ENCODE measurements around the gene SPHK2.

SPHK2 gene

GRCh38 chr19:48603449-48603848, 15.9 kb upstream of the SPHK2 start:
- no peak for DNase-seq (ENCODE audit: low read depth in 1 of 2, low spot score in 1 of 2)

GRCh38 chr19:48603850-48604249, 15.5 kb upstream of the SPHK2 start:
- DNase-seq (ENCODE audit: low read depth in 1 of 2, low spot score in 1 of 2): no peak

GRCh38 chr19:48606463-48607358, 12.6 kb upstream of the SPHK2 start, which contains the start of gene SPACA4:
TSS of gene SPACA4 (plus strand) at chr19:48606742. CDS start at chr19:48606979, 237 bp downstream.
- DNase-seq (ENCODE audit: low read depth in 1 of 2, low spot score in 1 of 2): no peak

- DNase-seq (ENCODE audit: low read depth in 1 of 2, low spot score in 1 of 2): no peak
Measured at GRCh38 chr19:48607359-48607755, 11.9 kb upstream of the SPHK2 start.

GRCh38 chr19:48608798-48609263, 10.5 kb upstream of the SPHK2 start:
- peak; percentile 26 to 32 for DNase-seq (ENCODE audit: low read depth in 1 of 2, low spot score in 1 of 2)

GRCh38 chr19:48609571-48610108, 9.7 kb upstream of the SPHK2 start:
- no peak for DNase-seq (ENCODE audit: low read depth in 1 of 2, low spot score in 1 of 2)

- DNase-seq (ENCODE audit: low read depth in 1 of 2, low spot score in 1 of 2): no peak
Measured at GRCh38 chr19:48611872-48612271, 7.4 kb upstream of the SPHK2 start.

GRCh38 chr19:48613024-48613851, 6.1 kb upstream of the SPHK2 start:
- DNase-seq (ENCODE audit: low read depth in 1 of 2, low spot score in 1 of 2): no peak

- DNase-seq (ENCODE audit: low read depth in 1 of 2, low spot score in 1 of 2): no peak
Measured at GRCh38 chr19:48613852-48614435, 5.4 kb upstream of the SPHK2 start.

- no peak for DNase-seq (ENCODE audit: low read depth in 1 of 2, low spot score in 1 of 2)
Measured at GRCh38 chr19:48614436-48615230, 4.7 kb upstream of the SPHK2 start, which contains the start of gene FAM83E. TSS of gene FAM83E (minus strand) at chr19:48615076. CDS start at chr19:48613372, 1,704 bp downstream.

GRCh38 chr19:48615231-48616040, 3.9 kb upstream of the SPHK2 start:
- DNase-seq (ENCODE audit: low read depth in 1 of 2, low spot score in 1 of 2): no peak

- no peak for DNase-seq (ENCODE audit: low read depth in 1 of 2, low spot score in 1 of 2)
Measured at GRCh38 chr19:48616041-48616436, 3.3 kb upstream of the SPHK2 start.

GRCh38 chr19:48616491-48617056, 2.7 kb upstream of the SPHK2 start:
- DNase-seq (ENCODE audit: low read depth in 1 of 2, low spot score in 1 of 2): no peak

- DNase-seq (ENCODE audit: low read depth in 1 of 2, low spot score in 1 of 2): no peak
Measured at GRCh38 chr19:48617146-48617937, 2.0 kb upstream of the SPHK2 start.

GRCh38 chr19:48618278-48618915, 909 bp upstream of the SPHK2 start:
- DNase-seq (ENCODE audit: low read depth in 1 of 2, low spot score in 1 of 2): no peak

GRCh38 chr19:48619692-48620585, 633 bp downstream of the SPHK2 start:
- no peak for DNase-seq (ENCODE audit: low read depth in 1 of 2, low spot score in 1 of 2)

- DNase-seq (ENCODE audit: low read depth in 1 of 2, low spot score in 1 of 2): no peak
Measured at GRCh38 chr19:48623556-48624066, 4.3 kb downstream of the SPHK2 start.
